Fibroblast of skin of back (primary cell): ENCODE data around the gene CPNE6.

ENCODE experiments used
- DNase-seq: peaks from one replicate; pipeline ENCODE4 v3.0.0-alpha.2; 2013

Gene CPNE6

DNA sequence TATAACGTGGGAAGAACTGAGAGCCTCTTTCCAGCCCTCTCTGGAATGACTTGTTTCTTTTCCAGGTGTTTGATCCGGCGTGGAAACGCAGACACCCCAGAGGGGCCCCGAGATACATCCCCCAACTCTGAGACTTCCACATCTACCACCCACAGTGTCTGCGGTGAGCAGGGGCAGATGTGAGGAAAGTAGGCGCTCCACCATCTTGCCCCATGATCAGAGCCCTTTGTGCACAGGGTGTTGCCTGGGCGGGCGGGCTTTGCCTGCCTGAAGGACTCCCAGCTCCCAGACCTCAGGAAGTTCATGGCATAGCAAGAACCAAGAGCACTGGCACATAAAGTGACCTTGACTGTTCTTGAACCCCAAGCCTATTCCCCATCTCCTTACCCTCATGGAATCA, 16.7 kb upstream of the CPNE6 start:
- DNase-seq = no peak

DNA sequence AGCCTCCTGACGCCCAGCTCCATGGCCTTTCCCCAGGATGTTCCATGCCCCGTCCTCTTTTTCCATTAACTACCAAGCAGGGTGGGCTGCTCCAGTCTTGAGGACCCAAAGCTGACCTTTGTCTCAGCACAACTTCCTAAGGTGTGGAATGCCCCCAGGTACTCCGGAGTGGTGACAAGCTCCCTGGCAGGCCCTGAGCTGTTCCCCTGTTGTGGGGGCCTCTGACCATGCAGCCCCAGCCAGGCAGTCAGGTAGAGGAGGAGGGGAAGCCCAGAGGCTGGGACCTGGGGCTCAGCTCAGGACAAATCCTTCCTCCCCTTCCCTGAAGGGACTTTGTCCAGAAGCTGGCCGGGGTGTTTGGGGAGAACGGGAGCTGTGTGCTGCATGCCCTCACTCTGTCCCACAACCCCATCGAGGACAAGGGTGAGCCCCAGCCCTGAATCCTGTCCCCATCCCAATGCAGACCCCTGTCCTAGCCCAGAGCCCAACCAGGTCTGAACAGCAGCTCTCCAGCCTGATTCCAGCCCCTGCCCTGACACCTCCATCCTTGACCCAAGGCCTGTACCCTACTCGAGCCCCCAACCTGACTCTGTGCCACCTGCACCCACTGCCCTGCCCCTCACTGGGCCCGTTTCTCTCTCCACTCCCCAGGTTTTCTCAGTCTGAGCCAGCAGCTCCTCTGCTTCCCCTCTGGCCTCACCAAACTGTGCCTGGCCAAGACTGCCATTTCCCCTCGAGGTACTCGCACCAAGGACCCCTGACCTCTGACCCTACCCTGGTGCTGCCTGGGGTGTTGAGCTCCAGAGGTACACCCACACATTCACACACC, 15.2 kb upstream of the CPNE6 start:
- no peak for DNase-seq

DNA sequence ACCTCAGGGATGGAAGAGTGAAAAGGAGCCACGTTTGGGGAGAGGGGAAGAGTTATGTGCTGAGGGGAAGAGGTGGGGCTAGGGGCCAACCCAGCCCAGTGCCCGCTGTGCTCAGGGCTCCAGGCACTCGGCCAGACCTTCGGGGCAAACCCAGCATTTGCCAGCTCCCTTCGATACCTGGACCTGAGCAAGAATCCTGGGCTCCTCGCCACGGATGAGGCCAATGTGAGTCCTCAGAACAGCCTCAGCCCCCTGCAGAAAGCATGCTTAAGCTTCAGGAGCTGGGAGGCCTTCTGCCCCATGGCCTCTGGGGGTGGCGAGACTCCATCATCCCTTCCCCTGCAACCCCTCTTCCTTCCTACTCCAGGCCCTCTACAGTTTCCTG, 14.6 kb upstream of the CPNE6 start:
- no peak for DNase-seq

DNA sequence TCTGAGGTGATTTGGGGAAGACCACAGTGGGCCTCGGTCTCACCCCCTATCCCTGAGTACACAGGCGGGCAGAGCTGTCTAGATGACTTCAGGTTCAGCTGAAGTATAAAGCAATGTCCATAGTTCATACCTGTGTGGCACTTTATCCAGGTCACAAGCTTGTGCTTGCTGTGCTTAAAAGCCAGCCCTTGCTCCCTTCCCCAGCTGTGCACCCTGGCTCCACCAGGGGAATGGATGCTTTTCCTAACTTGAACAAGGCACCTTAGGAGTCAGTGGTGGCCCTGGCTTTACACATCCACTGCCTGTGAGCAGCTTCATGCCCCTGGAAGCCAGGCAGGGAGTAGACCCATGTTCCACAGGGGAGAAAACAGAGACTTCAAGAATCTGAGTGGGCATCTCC, 14.1 kb upstream of the CPNE6 start:
- DNase-seq = no peak

DNA sequence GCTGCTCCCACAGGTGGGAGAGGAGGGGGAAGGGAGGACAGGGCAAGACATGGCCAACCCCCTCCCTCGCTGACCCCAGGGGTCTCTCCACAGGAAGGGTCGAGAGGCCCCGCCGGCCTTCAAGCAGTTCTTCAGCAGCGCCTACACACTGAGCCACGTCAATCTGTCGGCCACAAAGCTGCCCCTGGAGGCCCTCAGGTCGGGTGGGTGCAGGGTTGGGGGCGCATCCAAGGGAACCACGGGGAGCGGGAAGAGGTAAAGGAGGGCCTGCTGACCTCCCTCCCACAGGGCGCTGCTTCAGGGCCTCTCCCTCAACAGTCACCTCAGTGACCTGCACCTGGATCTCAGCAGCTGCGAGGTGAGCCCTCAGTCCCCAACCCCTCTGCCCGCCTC, 13.5 kb upstream of the CPNE6 start:
- DNase-seq = no peak

DNA sequence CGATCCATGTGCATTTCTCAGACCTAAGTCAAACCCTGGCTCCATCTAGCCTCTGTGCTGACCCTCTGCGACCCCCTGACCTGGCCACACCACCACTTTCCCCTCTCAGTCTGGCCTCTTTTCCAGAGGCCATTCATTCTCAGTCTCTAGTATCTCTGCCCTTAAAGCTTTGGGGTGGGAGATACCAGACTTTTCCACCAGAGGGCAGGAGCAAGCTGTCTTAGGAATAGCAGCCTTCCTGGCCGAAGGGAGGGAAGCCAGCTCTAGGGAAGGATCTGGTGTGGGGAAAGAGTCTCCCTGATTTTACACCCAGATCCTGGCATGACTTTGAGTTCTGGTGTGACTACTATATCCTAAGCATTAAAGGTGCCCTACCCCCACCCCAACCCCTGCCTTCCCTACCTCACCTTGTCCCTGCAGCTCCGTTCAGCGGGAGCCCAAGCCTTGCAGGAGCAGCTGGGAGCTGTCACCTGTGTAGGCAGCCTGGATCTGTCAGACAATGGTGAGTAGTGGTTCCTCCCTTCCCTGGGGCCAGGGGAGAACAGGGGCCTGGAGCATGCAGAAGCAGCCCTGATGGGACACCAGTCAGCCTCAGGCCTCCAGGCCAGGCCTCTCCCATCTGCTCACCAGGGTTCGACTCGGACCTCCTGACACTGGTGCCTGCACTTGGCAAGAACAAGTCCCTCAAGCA, 13.0 kb upstream of the CPNE6 start:
- peak; percentile 66 for DNase-seq

DNA sequence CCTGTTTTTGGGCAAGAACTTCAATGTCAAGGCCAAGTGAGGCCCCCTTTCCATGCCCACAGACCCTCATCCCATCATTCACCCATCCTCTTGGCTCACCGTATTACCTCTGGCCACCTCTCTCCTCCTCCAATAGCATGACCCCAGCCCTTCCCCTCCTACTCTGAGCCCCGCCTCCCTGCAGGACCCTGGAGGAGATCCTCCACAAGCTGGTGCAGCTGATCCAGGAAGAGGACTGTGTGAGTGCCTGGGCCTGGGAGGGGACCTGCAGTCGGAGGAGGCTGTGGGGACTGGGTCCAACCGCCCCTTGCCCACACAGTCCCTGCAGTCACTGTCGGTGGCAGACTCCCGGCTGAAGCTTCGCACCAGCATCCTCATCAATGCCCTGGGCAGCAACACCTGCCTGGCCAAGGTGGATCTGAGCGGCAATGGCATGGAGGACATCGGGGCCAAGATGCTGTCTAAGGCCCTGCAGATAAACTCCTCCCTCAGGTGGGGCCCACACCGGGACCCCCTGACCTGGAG, 12.3 kb upstream of the CPNE6 start:
- DNase-seq = no peak

DNA sequence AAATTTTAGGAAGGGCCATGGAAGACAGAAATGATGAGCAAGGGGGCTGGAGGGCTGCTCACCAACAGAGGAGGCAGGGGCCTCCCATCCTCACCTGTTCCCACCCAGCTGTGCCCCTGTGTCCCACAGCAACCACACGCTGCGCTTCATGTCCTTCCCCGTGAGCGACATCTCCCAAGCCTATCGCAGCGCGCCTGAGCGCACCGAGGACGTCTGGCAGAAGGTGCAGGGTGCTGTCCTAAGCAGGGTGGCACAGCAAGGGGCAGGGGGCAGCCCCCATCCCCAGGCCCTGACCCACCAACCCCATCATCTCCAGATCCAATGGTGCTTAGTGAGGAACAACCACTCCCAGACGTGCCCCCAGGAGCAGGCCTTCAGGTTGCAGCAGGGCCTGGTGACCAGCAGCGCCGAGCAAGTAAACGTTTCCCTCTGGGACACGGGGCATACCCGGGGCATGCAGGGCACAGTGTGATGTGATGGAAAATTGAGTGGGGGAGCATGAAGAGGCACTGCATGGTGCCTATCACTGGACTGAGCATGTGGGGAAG, 11.4 kb upstream of the CPNE6 start:
- DNase-seq = no peak

DNA sequence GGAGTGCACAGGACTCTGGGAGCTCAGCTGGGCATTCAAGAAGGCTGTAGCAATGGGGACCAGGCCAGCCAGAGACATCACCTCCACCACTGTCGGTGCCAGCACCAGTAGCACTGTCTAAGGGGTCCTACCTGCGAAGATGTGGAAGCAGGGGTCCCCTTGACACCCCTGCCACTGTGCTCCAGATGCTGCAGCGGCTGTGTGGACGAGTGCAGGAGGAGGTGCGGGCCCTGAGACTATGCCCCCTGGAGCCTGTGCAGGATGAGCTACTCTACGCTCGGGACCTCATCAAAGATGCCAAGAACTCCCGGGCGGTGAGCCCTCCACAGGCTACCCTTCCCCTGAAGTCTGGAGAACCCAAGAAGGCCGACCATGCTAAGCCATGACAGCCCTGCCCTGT, 10.9 kb upstream of the CPNE6 start:
- no peak for DNase-seq

DNA sequence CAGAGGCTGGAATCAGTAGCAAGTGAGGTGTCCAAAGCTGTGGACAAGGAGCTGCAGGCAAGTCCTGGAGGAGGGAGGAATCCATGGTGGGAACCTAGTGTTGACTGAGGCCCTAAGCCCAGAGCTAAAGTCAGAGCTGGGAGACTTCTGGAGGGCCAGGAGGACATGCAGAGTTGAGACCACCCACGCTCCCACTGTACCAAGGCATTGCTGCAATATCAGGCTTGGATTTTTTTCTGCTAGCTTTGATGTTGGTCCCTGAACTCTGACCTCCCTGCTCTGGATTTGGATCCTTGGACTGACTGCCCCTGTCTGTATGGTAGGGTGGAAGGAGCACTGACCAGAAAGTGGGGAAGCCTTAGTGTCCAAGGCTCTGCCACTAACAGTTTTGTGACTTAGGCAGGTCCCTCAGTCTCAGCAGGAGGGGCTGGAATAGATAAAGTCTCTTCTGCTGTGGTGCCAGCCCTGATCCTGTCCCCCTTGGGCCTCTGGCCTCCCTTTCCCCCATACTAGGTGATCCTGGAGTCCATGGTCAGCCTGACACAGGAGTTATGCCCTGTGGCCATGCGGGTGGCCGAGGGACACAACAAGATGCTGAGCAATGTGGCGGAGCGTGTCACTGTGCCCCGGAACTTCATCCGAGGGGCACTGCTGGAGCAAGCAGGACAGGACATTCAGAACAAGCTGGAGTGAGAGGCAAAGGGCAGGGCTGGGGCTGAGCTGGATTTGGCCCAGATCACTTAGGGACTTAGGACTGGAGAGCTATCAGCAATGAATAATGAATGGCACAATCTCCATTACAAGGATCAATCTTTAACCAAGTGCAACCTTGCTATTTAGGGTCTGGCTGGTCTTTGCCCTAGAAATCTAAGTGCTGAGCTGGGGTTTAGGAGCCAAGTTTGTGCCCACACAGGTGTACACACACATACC, 10.1 kb upstream of the CPNE6 start:
- no peak for DNase-seq

DNA sequence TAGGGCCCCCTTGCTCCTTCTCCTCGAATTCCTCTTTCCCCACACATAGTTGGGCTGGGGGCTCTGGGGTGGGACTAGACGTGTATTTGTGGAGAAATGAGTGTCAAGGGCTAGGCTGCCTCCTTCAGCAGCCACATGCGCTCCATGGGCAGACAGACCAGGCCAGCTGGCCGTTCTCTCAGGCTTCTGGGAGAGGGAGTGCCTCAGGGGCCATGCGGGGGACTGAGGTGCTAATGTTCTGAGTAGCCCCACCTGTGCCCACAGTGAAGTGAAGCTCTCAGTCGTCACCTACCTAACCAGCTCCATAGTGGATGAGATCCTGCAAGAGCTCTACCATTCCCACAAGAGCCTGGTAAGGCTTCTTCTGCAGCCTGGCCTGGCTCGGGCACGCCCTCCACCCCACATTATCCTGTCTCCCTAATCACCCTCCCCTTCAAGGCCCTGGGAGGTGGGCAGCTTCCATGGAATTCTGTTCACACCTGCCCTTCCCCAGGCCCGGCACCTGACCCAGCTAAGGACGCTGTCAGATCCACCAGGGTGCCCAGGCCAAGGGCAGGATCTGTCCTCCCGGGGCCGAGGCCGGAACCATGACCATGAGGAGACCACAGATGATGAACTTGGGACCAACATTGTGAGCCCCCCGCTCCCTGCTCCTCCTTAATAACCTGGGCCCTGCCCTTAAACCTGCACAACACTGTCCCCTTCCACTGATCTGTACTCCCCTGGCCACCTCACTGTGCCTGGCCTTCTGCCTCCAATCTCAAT, 9.0 kb upstream of the CPNE6 start:
- DNase-seq = no peak

DNA sequence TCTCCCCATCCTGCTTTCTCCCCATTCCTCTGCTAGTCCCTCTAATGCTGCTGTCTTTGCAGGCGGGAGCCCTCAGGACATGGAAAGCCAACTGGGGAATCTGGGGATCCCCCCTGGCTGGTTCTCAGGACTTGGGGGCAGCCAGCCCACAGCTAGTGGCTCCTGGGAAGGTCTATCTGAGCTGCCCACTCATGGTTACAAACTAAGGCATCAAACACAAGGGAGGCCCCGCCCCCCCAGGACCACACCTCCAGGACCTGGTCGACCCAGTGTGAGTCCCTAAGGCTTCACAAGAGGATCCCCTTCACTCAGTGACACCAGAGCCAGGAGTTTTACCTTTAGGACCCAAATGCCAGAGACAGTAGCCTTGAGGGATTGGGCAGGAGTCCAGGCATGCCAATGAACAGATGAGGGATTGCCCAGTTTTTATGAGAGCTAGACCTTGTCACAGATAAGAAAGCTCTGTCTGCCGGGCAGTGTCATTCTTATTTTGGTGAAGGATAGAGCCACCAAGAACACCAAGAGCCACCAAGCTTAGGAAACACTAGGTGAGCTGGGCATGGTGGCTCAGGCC, 8.0 kb upstream of the CPNE6 start:
- no peak for DNase-seq

DNA sequence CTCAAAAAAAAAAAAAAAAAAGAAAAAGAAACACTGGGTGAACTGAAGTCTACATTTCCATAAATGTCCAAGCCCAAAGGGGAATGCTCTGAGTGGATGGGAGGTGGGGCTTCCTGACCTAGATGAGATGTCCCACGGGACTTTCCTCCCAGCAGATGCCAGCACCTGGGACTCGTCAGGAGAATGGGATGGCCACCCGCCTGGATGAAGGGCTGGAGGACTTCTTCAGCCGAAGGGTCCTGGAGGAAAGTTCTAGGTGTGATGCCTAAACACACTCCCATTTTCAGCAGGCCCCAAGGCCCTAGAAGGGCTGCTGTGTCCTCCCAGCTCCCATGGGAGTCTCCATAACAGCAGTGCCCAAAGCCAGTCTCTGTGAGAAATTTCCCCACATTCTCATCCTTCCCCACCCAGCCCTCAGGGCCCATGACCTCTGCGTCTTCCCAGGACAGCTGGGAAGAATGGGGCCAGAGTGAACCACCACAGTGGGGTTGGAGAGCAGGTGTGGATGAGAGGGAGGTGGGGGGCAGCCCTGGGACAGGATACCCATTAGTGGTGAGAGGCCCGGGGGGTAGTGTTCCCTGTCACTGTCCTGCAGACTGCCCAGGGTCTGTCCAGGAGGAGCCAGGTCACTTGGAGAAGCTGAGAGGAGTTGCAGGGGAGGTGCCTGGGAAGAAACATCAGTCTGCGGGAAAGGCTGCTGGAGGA, 7.1 kb upstream of the CPNE6 start:
- DNase-seq = no peak

DNA sequence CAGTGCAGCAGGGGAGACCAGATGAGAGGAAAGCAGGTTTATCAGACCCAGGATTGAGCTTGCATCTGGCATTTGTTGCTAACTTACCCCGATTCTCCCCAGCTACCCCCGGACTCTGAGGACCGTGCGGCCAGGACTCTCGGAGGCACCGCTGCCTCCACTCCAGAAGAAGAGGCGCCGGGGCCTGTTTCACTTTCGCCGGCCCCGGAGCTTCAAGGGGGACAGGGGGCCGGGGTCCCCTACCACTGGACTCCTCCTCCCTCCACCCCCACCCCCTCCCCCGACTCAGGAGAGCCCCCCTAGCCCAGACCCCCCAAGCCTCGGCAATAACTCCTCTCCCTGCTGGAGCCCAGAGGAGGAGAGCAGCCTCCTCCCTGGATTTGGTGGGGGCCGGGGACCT, 6.5 kb upstream of the CPNE6 start:
- DNase-seq = no peak

DNA sequence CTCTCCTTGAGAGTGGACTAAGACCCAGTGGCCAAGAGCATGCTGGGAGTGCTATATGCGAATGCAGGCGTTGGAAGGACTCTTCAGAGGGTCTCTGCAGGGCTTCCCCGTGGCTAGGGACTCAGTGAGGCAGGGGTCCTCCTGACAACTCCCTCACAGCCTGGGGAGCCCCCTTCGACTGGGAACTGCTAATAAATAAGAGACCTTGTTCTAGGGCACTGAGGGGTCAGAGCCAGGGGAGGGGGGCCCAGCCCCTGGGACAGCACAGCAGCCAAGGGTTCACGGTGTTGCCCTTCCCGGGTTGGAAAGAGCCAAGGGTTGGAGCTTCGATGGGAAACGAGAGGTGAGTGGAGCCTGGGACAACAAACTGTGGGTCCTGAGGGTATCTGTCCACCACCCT, 6.0 kb upstream of the CPNE6 start:
- no peak for DNase-seq

DNA sequence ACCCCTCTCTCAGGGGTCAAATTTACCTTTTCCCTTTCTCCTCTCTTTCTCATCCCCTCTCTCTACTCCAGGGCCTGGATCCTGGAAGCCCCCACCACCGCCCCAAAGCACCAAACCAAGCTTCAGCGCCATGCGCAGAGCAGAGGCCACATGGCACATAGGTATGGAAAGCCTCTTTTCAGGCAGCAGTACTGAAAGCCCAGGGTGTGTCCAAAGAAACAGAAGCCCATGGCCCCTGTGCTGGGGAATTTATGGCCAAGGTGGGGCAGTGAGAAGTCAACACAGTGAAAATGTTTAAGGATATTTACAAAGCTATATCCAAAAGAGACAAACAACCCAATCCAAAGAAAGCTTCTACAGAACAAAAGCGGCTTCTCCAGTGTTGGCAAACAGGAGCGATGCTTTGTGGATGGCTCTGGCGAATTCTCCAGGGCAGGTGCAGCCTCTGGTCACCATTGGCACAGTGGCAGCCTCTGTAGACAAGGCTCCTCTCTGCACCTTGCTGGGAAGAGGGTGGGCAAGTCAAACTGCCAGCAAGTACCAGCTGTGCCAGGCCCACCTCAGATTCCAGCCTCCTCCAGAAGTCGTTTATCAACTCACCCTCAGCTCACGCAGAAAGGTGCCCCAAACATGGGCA, 4.7 kb upstream of the CPNE6 start:
- no peak for DNase-seq

DNA sequence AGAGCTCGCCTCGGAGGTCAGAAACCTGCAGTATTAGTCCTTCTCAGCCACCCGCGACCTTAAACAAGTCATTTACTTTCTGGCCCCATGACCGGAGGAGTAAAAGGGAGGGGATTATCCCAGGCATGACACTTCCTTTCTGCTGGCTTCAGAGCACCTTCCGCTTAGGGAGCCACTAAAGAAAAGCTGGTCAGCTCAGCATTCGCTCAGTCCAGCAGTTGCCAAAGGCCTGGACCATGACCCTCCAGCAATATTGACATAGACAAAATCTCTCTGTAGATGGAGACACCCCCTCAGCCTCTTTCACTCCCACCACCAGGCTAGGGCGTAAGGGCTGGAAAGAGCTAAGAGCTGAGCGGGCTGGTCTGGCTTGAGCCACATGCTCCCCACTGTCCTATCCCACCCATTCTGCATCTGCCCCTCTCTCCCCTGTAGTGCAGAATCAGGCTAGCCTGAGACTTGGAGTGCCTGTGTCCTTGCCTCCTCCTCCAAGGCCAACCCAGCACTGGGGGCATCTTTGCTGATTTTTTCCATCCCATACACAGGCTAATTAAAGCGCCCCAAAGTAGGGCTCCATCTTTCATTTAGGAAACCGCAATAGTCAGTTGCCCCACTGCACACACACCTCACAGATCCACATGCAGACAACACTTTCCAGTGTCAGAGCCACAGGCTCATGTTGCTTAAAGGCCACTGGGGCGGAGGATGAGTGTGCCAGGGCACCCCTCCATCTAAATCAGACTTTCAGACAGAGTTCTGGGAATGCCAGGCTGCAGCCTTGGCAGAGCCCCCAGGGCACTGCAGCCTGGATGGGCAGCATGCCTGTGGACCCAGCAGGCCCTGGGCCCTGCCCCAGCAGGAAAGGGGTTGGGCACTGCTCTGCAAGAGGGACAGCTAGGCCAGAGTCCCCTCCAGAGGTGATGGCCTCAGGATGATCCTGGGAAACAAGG, 4.0 kb upstream of the CPNE6 start:
- DNase-seq = no peak

DNA sequence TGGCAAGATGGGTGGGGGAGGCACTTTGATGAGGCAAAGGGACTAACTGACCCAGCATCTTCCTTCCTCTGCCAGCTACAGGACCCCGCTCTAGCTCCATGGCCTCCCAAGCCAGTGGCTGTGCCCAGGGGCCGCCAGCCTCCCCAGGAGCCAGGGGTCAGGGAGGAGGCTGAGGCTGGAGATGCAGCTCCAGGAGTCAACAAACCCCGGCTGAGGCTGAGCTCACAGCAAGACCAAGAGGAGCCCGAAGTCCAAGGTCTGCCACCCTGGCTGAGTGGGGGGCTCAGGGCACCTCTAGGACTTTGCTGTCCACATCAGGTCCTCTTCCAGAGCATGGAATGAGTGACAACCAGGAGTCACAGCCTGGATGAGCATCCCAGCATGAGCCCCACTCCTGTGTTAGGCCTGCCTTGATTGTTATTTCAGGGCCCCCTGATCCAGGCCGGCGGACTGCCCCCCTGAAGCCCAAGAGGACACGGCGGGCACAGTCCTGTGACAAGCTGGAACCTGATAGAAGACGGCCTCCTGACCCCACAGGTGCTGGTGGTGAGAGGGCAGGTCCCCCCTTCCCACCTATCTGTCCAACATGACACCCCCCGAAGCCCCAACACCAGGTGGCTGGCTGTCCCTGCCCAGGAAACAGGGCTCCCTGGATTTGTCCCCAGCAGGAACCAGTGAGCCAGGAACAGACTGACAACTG, 2.5 kb upstream of the CPNE6 start:
- no peak for DNase-seq

DNA sequence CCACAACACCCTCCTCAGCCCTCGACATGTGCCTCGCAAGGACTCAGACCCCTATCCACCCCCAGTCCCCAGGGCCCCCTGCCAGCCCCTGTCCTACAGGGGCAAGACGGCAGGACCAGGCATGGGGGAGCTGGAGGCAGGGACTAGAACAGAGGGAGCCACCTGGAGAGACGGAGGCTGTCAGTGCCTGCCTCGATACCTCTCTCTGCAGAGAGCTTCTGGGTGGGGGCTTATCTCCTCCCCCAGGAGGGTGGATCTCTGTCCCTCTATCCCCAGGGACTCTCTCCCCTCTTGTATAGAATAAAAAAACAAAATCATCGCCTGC, 2.0 kb upstream of the CPNE6 start:
- no peak for DNase-seq
